Measurements from ENCODE around the gene ROPN1L.
A peak's percentile ranks its signal among the peaks of the same experiment; 100 is the strongest.
"Not testable (repeated sequence)": the region's sequence is repeated elsewhere in the genome, so short reads cannot be mapped to it uniquely, and the experiment has no call there.

Gene ROPN1L

GRCh38 chr5:10482791-10483530 is 41.3 kb downstream of the ROPN1L start:
- no peaks in the 10 kb centered on the region for H3K9me3 Mint-ChIP-seq
- H3K27ac Mint-ChIP-seq = no peak overlapping the region
- peaks cover 0 to 2% of the 10 kb centered on the region in 2 donors for H3K4me1 Mint-ChIP-seq (ENCODE audit: low read depth in 2 of 2)
- no peak for DNase-seq
- no peak for ATAC-seq (replicated peaks)
- H3K36me3 Mint-ChIP-seq (ENCODE audit: insufficient read depth) = peaks cover 5% of the 10 kb centered on the region
- no peak overlapping the region for H3K4me3 Mint-ChIP-seq
- peaks cover 22 to 41% of the 10 kb centered on the region in 2 donors for H3K27me3 Mint-ChIP-seq

GRCh38 chr5:10484774-10485141 is 43.1 kb downstream of the ROPN1L start:
- Mint-ChIP-seq H3K27ac (no peak overlapping the region), H3K27me3 (peaks cover 22 to 33% of the 10 kb centered on the region in 2 donors), H3K4me1 (ENCODE audit: low read depth in 2 of 2) (peaks cover 6 to 8% of the 10 kb centered on the region in 2 donors), H3K36me3 (ENCODE audit: insufficient read depth) (peaks cover 5% of the 10 kb centered on the region), H3K9me3 (no peaks in the 10 kb centered on the region), H3K4me3 (no peak overlapping the region)
- DNase-seq = no peak
- no peak for ATAC-seq (replicated peaks)

- Mint-ChIP-seq H3K4me3 (no peak overlapping the region), H3K36me3 (ENCODE audit: insufficient read depth) (peaks cover 5% of the 10 kb centered on the region), H3K27me3 (peaks cover 22 to 33% of the 10 kb centered on the region in 2 donors), H3K9me3 (no peaks in the 10 kb centered on the region), H3K27ac (no peak overlapping the region), H3K4me1 (ENCODE audit: low read depth in 2 of 2) (peaks cover 11 to 13% of the 10 kb centered on the region in 2 donors)
- no peak for ATAC-seq (replicated peaks)
- no peak for DNase-seq
Measured at GRCh38 chr5:10485142-10485795, 43.6 kb downstream of the ROPN1L start.

- no peak for ATAC-seq (replicated peaks)
- H3K27me3 Mint-ChIP-seq = peaks cover 18 to 27% of the 10 kb centered on the region in 2 donors
Measured at GRCh38 chr5:10485897-10486296, 44.2 kb downstream of the ROPN1L start.

GRCh38 chr5:10486511-10487344 is 45.0 kb downstream of the ROPN1L start:
- H3K9me3 Mint-ChIP-seq = no peaks in the 10 kb centered on the region
- no peaks in the 10 kb centered on the region for H3K36me3 Mint-ChIP-seq (ENCODE audit: insufficient read depth)
- peaks cover 13 to 15% of the 10 kb centered on the region in 2 donors for H3K4me1 Mint-ChIP-seq (ENCODE audit: low read depth in 2 of 2)
- no peak overlapping the region for H3K27ac Mint-ChIP-seq
- H3K27me3 Mint-ChIP-seq = peaks cover 16 to 20% of the 10 kb centered on the region in 2 donors
- ATAC-seq (replicated peaks) = no peak
- H3K4me3 Mint-ChIP-seq = no peak overlapping the region
- DNase-seq = no peak

More at GRCh38 chr5:10485897-10486296, 44.2 kb downstream of the ROPN1L start:
- no peaks in the 10 kb centered on the region for H3K36me3 Mint-ChIP-seq (ENCODE audit: insufficient read depth)
- no peak for DNase-seq
- H3K4me3 Mint-ChIP-seq = no peak overlapping the region
- peaks cover 13 to 15% of the 10 kb centered on the region in 2 donors for H3K4me1 Mint-ChIP-seq (ENCODE audit: low read depth in 2 of 2)
- H3K27ac Mint-ChIP-seq = no peak overlapping the region
- no peaks in the 10 kb centered on the region for H3K9me3 Mint-ChIP-seq

GRCh38 chr5:10488144-10488543 is 46.5 kb downstream of the ROPN1L start:
- DNase-seq = no peak
- H3K4me3 Mint-ChIP-seq = no peak overlapping the region
- H3K27me3 Mint-ChIP-seq = peaks cover 6 to 11% of the 10 kb centered on the region in 2 donors
- peaks cover 15% of the 10 kb centered on the region in 2 donors for H3K4me1 Mint-ChIP-seq (ENCODE audit: low read depth in 2 of 2)
- H3K9me3 Mint-ChIP-seq = no peaks in the 10 kb centered on the region
- H3K36me3 Mint-ChIP-seq (ENCODE audit: insufficient read depth) = no peaks in the 10 kb centered on the region
- H3K27ac Mint-ChIP-seq = peak overlapping the region in 1 of 2 donors; percentile 92
- ATAC-seq (replicated peaks) = no peak

- peak; percentile 81 for ATAC-seq (replicated peaks)
- peak overlapping the region; percentile 9 to 92 for H3K27ac Mint-ChIP-seq
- peak overlapping the region; percentile 0 to 59 for H3K4me3 Mint-ChIP-seq
- DNase-seq = no peak
- peaks cover 15% of the 10 kb centered on the region in 2 donors for H3K4me1 Mint-ChIP-seq (ENCODE audit: low read depth in 2 of 2)
- H3K27me3 Mint-ChIP-seq = no peaks in the 10 kb centered on the region
- H3K9me3 Mint-ChIP-seq = peaks cover 0 to 3% of the 10 kb centered on the region in 2 donors
- no peaks in the 10 kb centered on the region for H3K36me3 Mint-ChIP-seq (ENCODE audit: insufficient read depth)
Measured at GRCh38 chr5:10489810-10490426, 48.2 kb downstream of the ROPN1L start.

- Mint-ChIP-seq H3K27me3 (no peaks in the 10 kb centered on the region), H3K27ac (no peak overlapping the region)
Measured at GRCh38 chr5:10490927-10491672, 49.4 kb downstream of the ROPN1L start.

GRCh38 chr5:10491673-10492026 is 50.0 kb downstream of the ROPN1L start:
- no peak for DNase-seq
- H3K9me3 Mint-ChIP-seq = peaks cover 0 to 3% of the 10 kb centered on the region in 2 donors
- peaks cover 13 to 15% of the 10 kb centered on the region in 2 donors for H3K4me1 Mint-ChIP-seq (ENCODE audit: low read depth in 2 of 2)
- H3K4me3 Mint-ChIP-seq = no peak overlapping the region
- H3K27ac Mint-ChIP-seq = no peak overlapping the region
- H3K36me3 Mint-ChIP-seq (ENCODE audit: insufficient read depth) = no peaks in the 10 kb centered on the region
- no peak for ATAC-seq (replicated peaks)
- H3K27me3 Mint-ChIP-seq = no peaks in the 10 kb centered on the region

More at GRCh38 chr5:10490927-10491672, 49.4 kb downstream of the ROPN1L start:
- no peak overlapping the region for H3K4me3 Mint-ChIP-seq
- DNase-seq = no peak
- peaks cover 0 to 3% of the 10 kb centered on the region in 2 donors for H3K9me3 Mint-ChIP-seq
- peaks cover 13 to 15% of the 10 kb centered on the region in 2 donors for H3K4me1 Mint-ChIP-seq (ENCODE audit: low read depth in 2 of 2)
- no peaks in the 10 kb centered on the region for H3K36me3 Mint-ChIP-seq (ENCODE audit: insufficient read depth)
- no peak for ATAC-seq (replicated peaks)

GRCh38 chr5:10493884-10494283 is 52.2 kb downstream of the ROPN1L start:
- peaks cover 0 to 3% of the 10 kb centered on the region in 2 donors for H3K9me3 Mint-ChIP-seq
- no peaks in the 10 kb centered on the region for H3K27me3 Mint-ChIP-seq
- DNase-seq (no peak), ATAC-seq (replicated peaks) (no peak)
- H3K36me3 Mint-ChIP-seq (ENCODE audit: insufficient read depth) = no peaks in the 10 kb centered on the region
- H3K27ac Mint-ChIP-seq = no peak overlapping the region
- no peak overlapping the region for H3K4me3 Mint-ChIP-seq
- H3K4me1 Mint-ChIP-seq (ENCODE audit: low read depth in 2 of 2) = peaks cover 11 to 13% of the 10 kb centered on the region in 2 donors

GRCh38 chr5:10494497-10494896 is 52.8 kb downstream of the ROPN1L start:
- H3K9me3 Mint-ChIP-seq; H3K27ac Mint-ChIP-seq; ATAC-seq (replicated peaks); H3K4me3 Mint-ChIP-seq; H3K27me3 Mint-ChIP-seq; DNase-seq; H3K36me3 Mint-ChIP-seq (ENCODE audit: insufficient read depth): not testable (repeated sequence)
- H3K4me1 Mint-ChIP-seq (ENCODE audit: low read depth in 2 of 2) = peaks cover 7 to 11% of the 10 kb centered on the region in 2 donors

GRCh38 chr5:10497554-10497953 is 55.9 kb downstream of the ROPN1L start:
- peak overlapping the region in 1 of 2 donors; percentile 26 for H3K27ac Mint-ChIP-seq
- H3K4me1 Mint-ChIP-seq (ENCODE audit: low read depth in 2 of 2) = peaks cover 0 to under 1% of the 10 kb centered on the region in 2 donors
- no peak overlapping the region for H3K4me3 Mint-ChIP-seq
- no peaks in the 10 kb centered on the region for H3K27me3 Mint-ChIP-seq
- DNase-seq (no peak), ATAC-seq (replicated peaks) (no peak)
- H3K36me3 Mint-ChIP-seq (ENCODE audit: insufficient read depth) = no peaks in the 10 kb centered on the region
- peaks cover 0 to 3% of the 10 kb centered on the region in 2 donors for H3K9me3 Mint-ChIP-seq
